A549 (cell line): Measurements from ENCODE around the gene CTCF. TPM values are rescaled to one million over a fixed set of nuclear protein-coding genes. Genes with fewer than 3 reads are reported as not detected.

Experiments
- ATAC-seq, 2 experiments: fragments of 200-7000 bp in 1 of 2; fragments of >200 bp in 1 of 2; cut with Nextera tagmentation in 1 of 2; cut with Tn5 transposase in 1 of 2; 3 replicates each; pipeline versions ENCODE4 v1.8.0 to v1.9.1; 2018 to 2020; ENCODE audit warnings: mild to moderate bottlenecking in 1 of 2, moderate library complexity in 1 of 2
- CTCF ChIA-PET: fragments of 300-600 bp; sonication (Branson Sonifier 250); formaldehyde crosslinking; extraction: SDS; loops from one replicate; lab custom pipeline; 2021; ENCODE audit warnings: antibody characterized with exemption, inconsistent platforms; lab: Yijun Ruan, JAX
- POLR2A ChIA-PET: fragments of 350-600 bp; formaldehyde crosslinking; extraction: SDS; loops from one replicate; lab custom pipeline; 2021; ENCODE audit warnings: antibody characterized with exemption, inconsistent platforms; lab: Yijun Ruan, JAX
- DNase-seq, 2 experiments: peaks; one replicate each; pipeline versions ENCODE4 v3.0.0 to v3.0.0-alpha.2; 2011 to 2016; ENCODE audit warnings: low read depth in 1 of 2, low spot score in 1 of 2
- FAIRE-seq: peaks from 2 replicates; lab custom pipeline; 2011; peaks lifted over from hg19 to GRCh38; lab: Jason Lieb, UNC
- H3K27ac ChIP-seq, 2 experiments: fragments of >200 bp; sonication (Bioruptor Twin); formaldehyde crosslinking; 3 replicates each; pipeline ENCODE4 v1.5.1; 2016 to 2017
- H3K4me1 ChIP-seq: fragments of >200 bp; sonication (Bioruptor Twin); formaldehyde crosslinking; 3 replicates; pipeline ENCODE4 v1.6.1; 2016
- H3K4me2 ChIP-seq: fragments of >200 bp; sonication (Bioruptor Twin); formaldehyde crosslinking; 3 replicates; pipeline ENCODE4 v1.6.1; 2016
- H3K4me3 ChIP-seq: fragments of >200 bp; sonication (Bioruptor Twin); formaldehyde crosslinking; 3 replicates; pipeline ENCODE4 v1.5.1; 2016
- H3K9me3 ChIP-seq: fragments of >200 bp; sonication (Bioruptor Twin); formaldehyde crosslinking; 3 replicates; pipeline ENCODE4 v1.6.1; 2016
- CBX2 ChIP-seq: fragments of 200-600 bp; sonication (generic); IDR thresholded peaks from 2 replicates; pipeline ENCODE4 v1.6.1; 2016; ENCODE audit warnings: low read depth, mild to moderate bottlenecking, borderline replicate concordance
- CBX8 ChIP-seq: fragments of 200-600 bp; sonication (generic); IDR thresholded peaks from 2 replicates; pipeline ENCODE4 v1.6.1; 2016
- CEBPB ChIP-seq, 2 experiments: fragments of >200 bp in 1 of 2; sonication (Bioruptor Twin) in 1 of 2; formaldehyde crosslinking in 1 of 2; IDR thresholded peaks; 2 replicates each; pipeline ENCODE4 v1.6.1; 2012 to 2016
- CHD2 ChIP-seq: fragments of 150-350 bp; IDR thresholded peaks from 2 replicates; pipeline ENCODE4 v1.6.1; 2014; ENCODE audit warnings: low read length; ENCODE audit not compliant: partially characterized antibody
- EHMT2 ChIP-seq: fragments of 200-600 bp; sonication (generic); IDR thresholded peaks from 2 replicates; pipeline ENCODE4 v1.6.1; 2016; ENCODE audit warnings: antibody characterized with exemption, low read depth, mild to moderate bottlenecking, moderate library complexity
- FOXS1 ChIP-seq: fragments of 250-450 bp; sonication (Bioruptor Pico); IDR thresholded peaks from 2 replicates; pipeline ENCODE4 v1.5.0; 2020; ENCODE audit warnings: mild to moderate bottlenecking, moderate library complexity
- GATA3 ChIP-seq: IDR thresholded peaks from 2 replicates; pipeline ENCODE4 v1.6.1; 2012; ENCODE audit warnings: borderline replicate concordance
- JUNB ChIP-seq: fragments of >200 bp; sonication (Bioruptor Twin); formaldehyde crosslinking; IDR thresholded peaks from 2 replicates; pipeline ENCODE4 v1.6.1; 2016
- KDM1A ChIP-seq: fragments of 200-600 bp; sonication (generic); IDR thresholded peaks from 2 replicates; pipeline ENCODE4 v1.6.1; 2016; ENCODE audit warnings: low read depth, mild to moderate bottlenecking
- MYC ChIP-seq: IDR thresholded peaks from 2 replicates; pipeline ENCODE4 v1.6.1; 2012; ENCODE audit warnings: mild to moderate bottlenecking, inconsistent platforms, low read length, improper control_type of control experiment, borderline replicate concordance
- NFE2L2 ChIP-seq: fragments of 150-350 bp; conservative IDR thresholded peaks from 2 replicates; pipeline ENCODE4 v1.6.1; 2014; ENCODE audit warnings: low read length
- NPAS2 ChIP-seq: fragments of 250-450 bp; sonication (Bioruptor Pico); IDR thresholded peaks from 2 replicates; pipeline ENCODE4 v1.8.0; 2022; ENCODE audit warnings: mild to moderate bottlenecking, moderate library complexity, borderline replicate concordance
- NR3C1 ChIP-seq: fragments of >200 bp; sonication (Bioruptor Twin); formaldehyde crosslinking; IDR thresholded peaks from 3 replicates; pipeline ENCODE4 v1.6.1; 2017
- RCOR1 ChIP-seq: fragments of 150-350 bp; IDR thresholded peaks from 2 replicates; pipeline ENCODE4 v1.6.1; 2014; ENCODE audit warnings: antibody characterized with exemption, low read length, low read depth
- RFX5 ChIP-seq: fragments of 450-650 bp; IDR thresholded peaks from 2 replicates; pipeline ENCODE4 v1.7.1; 2014; ENCODE audit warnings: antibody characterized with exemption, mild to moderate bottlenecking, moderate library complexity
- SMC3 ChIP-seq: fragments of >200 bp; sonication (Bioruptor Twin); formaldehyde crosslinking; IDR thresholded peaks from 3 replicates; pipeline ENCODE4 v1.6.1; 2018; ENCODE audit warnings: inconsistent platforms
- SREBF2 ChIP-seq: fragments of 450-650 bp; IDR thresholded peaks from 2 replicates; pipeline ENCODE4 v1.6.1; 2014; ENCODE audit warnings: mild to moderate bottlenecking, moderate library complexity
- TFCP2L1 ChIP-seq: fragments of 250-450 bp; sonication (Bioruptor Pico); IDR thresholded peaks from 2 replicates; pipeline ENCODE4 v1.5.0; 2021; ENCODE audit warnings: mild to moderate bottlenecking
- ZNF302 ChIP-seq: fragments of 250-450 bp; sonication (Bioruptor Pico); IDR thresholded peaks from 2 replicates; pipeline ENCODE4 v1.9.0; 2021; ENCODE audit warnings: inconsistent platforms, mild to moderate bottlenecking, moderate library complexity
- WGBS: methylation state at CpG from one replicate; pipeline ENCODE4 v1.1.6; 2017; ENCODE audit errors: missing lambda C conversion rate; 5-methylcytosine and 5-hydroxymethylcytosine counted together
- polyA plus RNA-seq, 4 experiments: library from polyadenylated mRNA; depleted of rRNA in 3 of 4; stranded (reverse); fragments of >200 nt; fragmentation: RNase III in 1 of 4; extraction: RNeasy Plus Mini Kit Qiagen cat#74134 plus additional on column Dnase treatment in 1 of 4; gene quantifications; 2 replicates in 3 of 4; 3 replicates in 1 of 4; pipeline ENCODE4 v1.2.3, GENCODE V29; 2011 to 2017
- TF ChIP-seq, protein P1 (sequence below): IDR thresholded peaks from 2 replicates; pipeline ENCODE4 v1.6.1; 2012
- TF ChIP-seq, protein P2 (sequence below): IDR thresholded peaks from 2 replicates; pipeline ENCODE4 v1.6.1; 2012; ENCODE audit warnings: low read depth, borderline replicate concordance
- TF ChIP-seq, protein P3 (sequence below): fragments of 150-350 bp; IDR thresholded peaks from 2 replicates; pipeline ENCODE4 v1.6.1; 2014; ENCODE audit warnings: low read depth, mild to moderate bottlenecking, low read length
- TF ChIP-seq, protein P4 (sequence below): fragments of >200 bp; sonication (Bioruptor Twin); formaldehyde crosslinking; IDR thresholded peaks from 3 replicates; pipeline ENCODE4 v1.5.1; 2016

CTCF gene
- polyA plus RNA-seq, 2 of the 4 experiments (the other 2 are of a cell fraction): 42.5 to 58.4 TPM

DNA sequence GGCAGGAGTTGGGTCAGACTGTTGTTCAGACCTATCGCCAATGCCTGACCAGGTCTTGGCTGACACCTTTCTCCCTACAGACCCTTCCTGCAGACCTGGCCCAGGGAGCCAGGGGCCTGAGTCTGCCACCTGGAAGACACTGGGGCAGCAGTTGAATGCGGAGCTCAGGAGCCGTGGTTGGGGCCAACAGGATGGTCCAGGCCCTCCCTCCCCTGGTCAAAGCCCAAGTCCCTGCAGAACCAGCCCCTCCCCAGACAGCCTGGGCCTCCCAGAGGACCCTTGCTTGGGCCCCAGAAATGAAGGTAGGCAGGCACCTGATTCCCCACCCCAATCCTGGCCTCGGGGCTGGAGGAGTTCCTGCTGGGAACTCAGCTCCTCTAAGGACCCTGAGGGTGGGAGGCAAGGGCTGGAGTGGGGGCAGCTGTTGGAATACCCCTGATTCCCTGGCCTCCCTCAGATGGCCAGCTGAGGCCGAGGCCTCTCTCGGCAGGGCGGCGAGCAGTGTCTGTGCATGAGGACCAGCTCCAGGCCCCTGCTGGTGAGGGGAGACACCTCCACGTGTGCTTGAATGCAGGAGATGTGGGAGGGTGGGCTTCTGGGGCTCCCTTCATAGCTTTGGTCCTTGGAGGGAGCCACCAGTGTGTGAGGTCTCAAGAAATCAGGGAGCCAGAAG is 94.2 kb downstream of the CTCF start:
- ChIA-PET POLR2A (no interaction called here), CTCF (interaction anchor here (1.1 to 8.6 kb wide), 4 partner anchors 11 to 135 kb away, joined by 4 to 51 read pairs (median 8); partner anchors contain the start of gene CARMIL2)

DNA sequence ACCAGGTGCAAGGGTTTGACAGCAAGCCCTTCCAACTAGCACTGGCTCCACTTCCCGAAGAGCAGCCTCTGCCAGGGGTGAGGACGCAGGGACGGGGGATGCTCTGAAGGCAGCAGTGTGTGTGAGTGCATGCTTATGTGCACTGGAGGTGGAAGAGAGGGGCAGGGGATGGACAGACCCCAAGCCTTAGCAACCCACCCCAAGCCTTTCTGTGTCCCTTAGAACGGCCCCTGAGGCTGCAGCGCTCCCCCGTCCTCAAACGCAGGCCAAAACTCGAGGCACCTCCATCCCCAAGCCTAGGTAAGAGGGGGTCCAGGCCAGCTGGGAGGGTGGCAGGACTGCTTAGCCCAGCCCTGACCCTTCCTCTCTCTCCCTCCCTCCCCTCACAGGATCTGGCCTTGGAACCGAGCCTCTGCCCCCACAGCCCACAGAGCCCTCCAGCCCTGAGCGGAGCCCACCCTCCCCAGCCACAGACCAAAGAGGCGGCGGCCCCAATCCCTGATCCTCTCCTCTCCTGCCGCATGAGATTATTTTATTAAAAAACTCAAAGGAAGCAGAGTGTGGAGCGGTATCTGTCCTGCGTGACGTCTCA is 94.8 kb downstream of the CTCF start:
- H3K9me3 ChIP-seq: no peaks in the 10 kb centered on the region
- DNase-seq (no peak), ATAC-seq (no peak), FAIRE-seq (no peak)
- no peak overlapping the region for H3K4me2 ChIP-seq
- 91% methylated on average over 16 of the region's 16 CpGs for WGBS
- CTCF ChIA-PET: interaction anchor here (1.7 to 8.6 kb wide), 6 partner anchors 10 to 163 kb away, joined by 5 to 51 read pairs (median 13); partner anchors contain the start of genes CARMIL2 and CTCF
- peaks cover 15% of the 10 kb centered on the region; the same call in 2 of the 3 replicates for H3K4me1 ChIP-seq
- no peak overlapping the region for H3K4me3 ChIP-seq
- no peak overlapping the region for H3K27ac ChIP-seq
- TF ChIP-seq SMC3 (no peak), CHD2 (no peak)
- TF ChIP-seq, protein P1, sequence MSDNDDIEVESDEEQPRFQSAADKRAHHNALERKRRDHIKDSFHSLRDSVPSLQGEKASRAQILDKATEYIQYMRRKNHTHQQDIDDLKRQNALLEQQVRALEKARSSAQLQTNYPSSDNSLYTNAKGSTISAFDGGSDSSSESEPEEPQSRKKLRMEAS: no peak
- POLR2A ChIA-PET: no interaction called here

More for the DNA sequence above, 94.2 kb downstream of the CTCF start:
- no peak for ATAC-seq
- Histone ChIP-seq H3K4me3 (no peak overlapping the region), H3K9me3 (no peaks in the 10 kb centered on the region), H3K4me1 (peaks cover 15% of the 10 kb centered on the region; the same call in 2 of the 3 replicates), H3K27ac (no peak overlapping the region), H3K4me2 (no peak overlapping the region)
- no peak for DNase-seq
- FAIRE-seq: no peak
- WGBS: 86% methylated on average over 7 of the region's 9 CpGs
- no peak for TF ChIP-seq CHD2
- TF ChIP-seq TFCP2L1 (CRISPR knock-in tag): no peak
- no peak for TF ChIP-seq CEBPB (IDR thresholded peaks at IDR 0.05)
- TF ChIP-seq, protein P2, sequence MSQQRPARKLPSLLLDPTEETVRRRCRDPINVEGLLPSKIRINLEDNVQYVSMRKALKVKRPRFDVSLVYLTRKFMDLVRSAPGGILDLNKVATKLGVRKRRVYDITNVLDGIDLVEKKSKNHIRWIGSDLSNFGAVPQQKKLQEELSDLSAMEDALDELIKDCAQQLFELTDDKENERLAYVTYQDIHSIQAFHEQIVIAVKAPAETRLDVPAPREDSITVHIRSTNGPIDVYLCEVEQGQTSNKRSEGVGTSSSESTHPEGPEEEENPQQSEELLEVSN: no peak
- TF ChIP-seq NR3C1: no peak
- TF ChIP-seq FOXS1: no peak
- no peak for TF ChIP-seq CBX8
- TF ChIP-seq, protein P3, sequence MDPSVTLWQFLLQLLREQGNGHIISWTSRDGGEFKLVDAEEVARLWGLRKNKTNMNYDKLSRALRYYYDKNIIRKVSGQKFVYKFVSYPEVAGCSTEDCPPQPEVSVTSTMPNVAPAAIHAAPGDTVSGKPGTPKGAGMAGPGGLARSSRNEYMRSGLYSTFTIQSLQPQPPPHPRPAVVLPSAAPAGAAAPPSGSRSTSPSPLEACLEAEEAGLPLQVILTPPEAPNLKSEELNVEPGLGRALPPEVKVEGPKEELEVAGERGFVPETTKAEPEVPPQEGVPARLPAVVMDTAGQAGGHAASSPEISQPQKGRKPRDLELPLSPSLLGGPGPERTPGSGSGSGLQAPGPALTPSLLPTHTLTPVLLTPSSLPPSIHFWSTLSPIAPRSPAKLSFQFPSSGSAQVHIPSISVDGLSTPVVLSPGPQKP: no peak

DNA sequence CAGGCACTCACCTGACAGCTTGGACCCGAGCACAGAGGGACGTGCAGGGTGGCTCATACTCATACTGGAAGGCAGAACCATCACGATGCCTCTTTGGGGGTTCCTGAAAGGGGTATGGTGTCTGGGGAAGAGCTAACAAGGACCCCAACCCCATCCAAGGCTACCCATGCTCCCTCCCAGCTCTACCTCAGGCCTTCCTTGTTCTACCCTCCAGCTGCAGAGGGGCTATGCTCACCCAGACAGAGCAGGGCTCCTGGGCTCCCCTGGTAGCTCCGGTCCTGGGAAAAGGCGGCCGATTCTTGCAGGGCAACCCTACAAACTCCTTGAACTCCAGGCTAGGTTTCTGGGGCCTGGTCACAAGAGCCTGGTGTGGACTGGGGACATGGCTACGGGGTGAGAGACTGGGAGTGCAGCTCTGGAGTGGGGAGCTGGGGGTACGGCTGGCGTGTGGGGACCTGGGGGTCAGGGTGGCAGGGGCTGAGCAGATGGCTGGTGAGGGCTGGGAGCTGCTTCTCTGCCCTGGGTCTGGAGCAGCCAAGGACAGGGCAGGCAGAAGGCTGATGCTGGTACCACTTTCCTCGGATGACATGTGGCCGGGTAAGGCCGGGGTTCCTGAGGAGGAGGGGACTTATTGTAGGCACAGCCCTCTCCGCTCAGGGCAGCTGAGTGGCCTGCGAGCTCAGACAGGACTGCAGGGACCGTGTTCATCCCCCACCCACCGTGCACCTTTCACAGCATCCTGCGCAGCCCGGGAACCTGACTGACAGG is 95.6 kb downstream of the CTCF start:
- POLR2A ChIA-PET: no interaction called here
- FAIRE-seq: no peak
- H3K4me3 ChIP-seq: no peak overlapping the region
- H3K9me3 ChIP-seq: no peaks in the 10 kb centered on the region
- ATAC-seq: no peak
- H3K4me1 ChIP-seq: peaks cover 12% of the 10 kb centered on the region; the same call in 2 of the 3 replicates
- no peak for DNase-seq
- no peak for TF ChIP-seq GATA3
- no peak for TF ChIP-seq JUNB
- no peak for TF ChIP-seq EHMT2
- TF ChIP-seq MYC: no peak
- no peak for TF ChIP-seq RFX5
- TF ChIP-seq RCOR1: no peak
- TF ChIP-seq NFE2L2: no peak
- no peak for TF ChIP-seq SREBF2
- TF ChIP-seq SMC3: no peak
- no peak for TF ChIP-seq FOXS1
- TF ChIP-seq, protein P4, sequence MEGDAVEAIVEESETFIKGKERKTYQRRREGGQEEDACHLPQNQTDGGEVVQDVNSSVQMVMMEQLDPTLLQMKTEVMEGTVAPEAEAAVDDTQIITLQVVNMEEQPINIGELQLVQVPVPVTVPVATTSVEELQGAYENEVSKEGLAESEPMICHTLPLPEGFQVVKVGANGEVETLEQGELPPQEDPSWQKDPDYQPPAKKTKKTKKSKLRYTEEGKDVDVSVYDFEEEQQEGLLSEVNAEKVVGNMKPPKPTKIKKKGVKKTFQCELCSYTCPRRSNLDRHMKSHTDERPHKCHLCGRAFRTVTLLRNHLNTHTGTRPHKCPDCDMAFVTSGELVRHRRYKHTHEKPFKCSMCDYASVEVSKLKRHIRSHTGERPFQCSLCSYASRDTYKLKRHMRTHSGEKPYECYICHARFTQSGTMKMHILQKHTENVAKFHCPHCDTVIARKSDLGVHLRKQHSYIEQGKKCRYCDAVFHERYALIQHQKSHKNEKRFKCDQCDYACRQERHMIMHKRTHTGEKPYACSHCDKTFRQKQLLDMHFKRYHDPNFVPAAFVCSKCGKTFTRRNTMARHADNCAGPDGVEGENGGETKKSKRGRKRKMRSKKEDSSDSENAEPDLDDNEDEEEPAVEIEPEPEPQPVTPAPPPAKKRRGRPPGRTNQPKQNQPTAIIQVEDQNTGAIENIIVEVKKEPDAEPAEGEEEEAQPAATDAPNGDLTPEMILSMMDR: no peak
- no peak for TF ChIP-seq CBX2
- TF ChIP-seq, protein P3: no peak
- no peak for TF ChIP-seq ZNF302
- TF ChIP-seq KDM1A: no peak
- no peak for TF ChIP-seq NPAS2 (CRISPR knock-in tag)
- CTCF ChIA-PET: interaction anchor here (0.6 to 8.6 kb wide), 12 partner anchors 11 to 164 kb away, joined by 3 to 51 read pairs (median 9); partner anchors contain the start of genes CARMIL2 and CTCF
- no peak overlapping the region for H3K27ac ChIP-seq
- H3K4me2 ChIP-seq: no peak overlapping the region
- 95% methylated on average over 15 of the region's 18 CpGs for WGBS
